GM10248 (cell line): ENCODE data around the gene PMEPA1.

Experiments
- CTCF ChIA-PET: fragments of 300-600 bp; sonication (Branson Sonifier 250); formaldehyde crosslinking; extraction: SDS; loops from one replicate; lab custom pipeline; 2021; ENCODE audit warnings: antibody characterized with exemption; lab: Yijun Ruan, JAX
- POLR2A ChIA-PET: fragments of 350-650 bp; sonication (Branson Sonifier 250); formaldehyde crosslinking; extraction: SDS; loops from one replicate; lab custom pipeline; 2020; ENCODE audit warnings: antibody characterized with exemption; lab: Yijun Ruan, JAX
- DNase-seq: peaks from one replicate; pipeline ENCODE4 v3.0.0; 2012; ENCODE audit errors: extremely low spot score
- CTCF ChIP-seq: IDR thresholded peaks from 2 replicates; pipeline ENCODE4 v1.5.1; 2012; ENCODE audit warnings: mild to moderate bottlenecking, low read depth; ENCODE audit errors: extremely low read depth, missing control alignments, control extremely low read depth

The PMEPA1 gene

GRCh38 chr20:57694481-57694880 lies 15.3 kb downstream of the PMEPA1 start:
- POLR2A ChIA-PET: no interaction called here

GRCh38 chr20:57693670-57694329 lies 16.0 kb downstream of the PMEPA1 start:
- DNase-seq: no peak
- no peak for TF ChIP-seq CTCF
- ChIA-PET POLR2A (no interaction called here), CTCF (interaction anchor here (1.2 kb wide), 1 partner anchor 40 kb away, joined by 5 read pairs; no protein-coding TSS in a partner anchor)

More at GRCh38 chr20:57694481-57694880, 15.3 kb downstream of the PMEPA1 start:
- no peak for TF ChIP-seq CTCF
- CTCF ChIA-PET: interaction anchor here (1.2 kb wide), 1 partner anchor 41 kb away, joined by 5 read pairs; no protein-coding TSS in a partner anchor
- DNase-seq: no peak

- CTCF ChIA-PET: interaction anchor here (1.2 kb wide), 1 partner anchor 39 kb away, joined by 5 read pairs; no protein-coding TSS in a partner anchor
- POLR2A ChIA-PET: no interaction called here
- no peak for DNase-seq
- TF ChIP-seq CTCF: peak; percentile 14
Measured at GRCh38 chr20:57693002-57693582, 16.7 kb downstream of the PMEPA1 start.

GRCh38 chr20:57692393-57692792 lies 17.4 kb downstream of the PMEPA1 start:
- POLR2A ChIA-PET: no interaction called here
- CTCF ChIA-PET: no interaction called here
- no peak for TF ChIP-seq CTCF
- no peak for DNase-seq

GRCh38 chr20:57691699-57692098 lies 18.1 kb downstream of the PMEPA1 start:
- no peak for TF ChIP-seq CTCF
- no peak for DNase-seq
- ChIA-PET CTCF (interaction anchor here (1.0 kb wide), 1 partner anchor 37 kb away, joined by 3 read pairs; no protein-coding TSS in a partner anchor), POLR2A (no interaction called here)

GRCh38 chr20:57690525-57690924 lies 19.3 kb downstream of the PMEPA1 start:
- DNase-seq: no peak
- no peak for TF ChIP-seq CTCF
- POLR2A ChIA-PET: no interaction called here
- CTCF ChIA-PET: no interaction called here
